ENCODE results near the gene MISP.
A peak's percentile ranks its signal among the peaks of the same experiment; 100 is the strongest.
"Not testable (repeated sequence)": the region's sequence is repeated elsewhere in the genome, so short reads cannot be mapped to it uniquely, and the experiment has no call there.

The MISP gene, protein sequence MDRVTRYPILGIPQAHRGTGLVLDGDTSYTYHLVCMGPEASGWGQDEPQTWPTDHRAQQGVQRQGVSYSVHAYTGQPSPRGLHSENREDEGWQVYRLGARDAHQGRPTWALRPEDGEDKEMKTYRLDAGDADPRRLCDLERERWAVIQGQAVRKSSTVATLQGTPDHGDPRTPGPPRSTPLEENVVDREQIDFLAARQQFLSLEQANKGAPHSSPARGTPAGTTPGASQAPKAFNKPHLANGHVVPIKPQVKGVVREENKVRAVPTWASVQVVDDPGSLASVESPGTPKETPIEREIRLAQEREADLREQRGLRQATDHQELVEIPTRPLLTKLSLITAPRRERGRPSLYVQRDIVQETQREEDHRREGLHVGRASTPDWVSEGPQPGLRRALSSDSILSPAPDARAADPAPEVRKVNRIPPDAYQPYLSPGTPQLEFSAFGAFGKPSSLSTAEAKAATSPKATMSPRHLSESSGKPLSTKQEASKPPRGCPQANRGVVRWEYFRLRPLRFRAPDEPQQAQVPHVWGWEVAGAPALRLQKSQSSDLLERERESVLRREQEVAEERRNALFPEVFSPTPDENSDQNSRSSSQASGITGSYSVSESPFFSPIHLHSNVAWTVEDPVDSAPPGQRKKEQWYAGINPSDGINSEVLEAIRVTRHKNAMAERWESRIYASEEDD

DNA sequence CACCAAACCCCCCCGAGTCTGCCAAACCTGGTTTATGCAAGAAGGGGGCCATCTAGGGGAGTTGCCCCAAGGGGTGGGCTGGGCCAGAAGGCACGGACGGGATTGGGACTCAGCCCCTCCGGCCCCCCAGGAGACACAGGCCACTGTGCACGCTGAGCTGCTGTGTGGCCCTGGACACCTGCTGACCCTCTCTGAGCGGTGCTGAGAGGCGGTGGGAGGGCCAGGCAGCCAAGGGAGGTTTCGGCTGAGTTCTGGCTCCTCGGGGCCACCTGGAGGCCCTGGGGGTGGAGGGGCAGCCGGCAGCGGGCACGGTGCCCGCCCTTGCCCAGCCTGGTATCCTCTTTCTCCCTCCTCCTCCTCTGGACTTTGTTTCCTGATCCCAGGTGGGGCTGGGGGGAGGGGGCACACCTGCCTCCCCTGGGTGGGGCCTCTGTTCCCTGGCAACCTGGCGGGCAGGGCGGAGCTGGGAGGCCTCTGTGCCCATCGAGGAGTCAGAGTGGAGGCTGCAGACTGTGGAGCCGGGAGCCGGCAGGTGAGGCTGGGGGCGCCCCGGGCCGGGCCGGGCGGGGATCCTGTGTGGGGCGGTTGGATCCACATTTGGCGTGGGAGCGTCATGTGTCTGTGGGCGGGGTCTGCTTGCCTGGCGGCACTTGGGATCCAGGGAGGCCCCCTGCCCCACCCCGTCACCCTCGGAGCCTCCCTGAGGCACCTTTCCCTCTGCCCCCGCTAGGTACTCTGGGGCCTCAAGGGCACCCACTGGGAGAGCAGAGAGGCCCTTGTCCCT lies at the start of gene MISP:
Gene MISP, plus strand, starts transcription at position 473 of the 784 bp plus-strand sequence. CDS start 5,835 bp downstream, outside the sequence.
- no peak for DNase-seq
- TF ChIP-seq POLR2A (IDR thresholded peaks at IDR 0.05; ENCODE audit: low read length): no peak
- TF ChIP-seq GATA1 (IDR thresholded peaks at IDR 0.05; ENCODE audit: low read depth, low read length): no peak

DNA sequence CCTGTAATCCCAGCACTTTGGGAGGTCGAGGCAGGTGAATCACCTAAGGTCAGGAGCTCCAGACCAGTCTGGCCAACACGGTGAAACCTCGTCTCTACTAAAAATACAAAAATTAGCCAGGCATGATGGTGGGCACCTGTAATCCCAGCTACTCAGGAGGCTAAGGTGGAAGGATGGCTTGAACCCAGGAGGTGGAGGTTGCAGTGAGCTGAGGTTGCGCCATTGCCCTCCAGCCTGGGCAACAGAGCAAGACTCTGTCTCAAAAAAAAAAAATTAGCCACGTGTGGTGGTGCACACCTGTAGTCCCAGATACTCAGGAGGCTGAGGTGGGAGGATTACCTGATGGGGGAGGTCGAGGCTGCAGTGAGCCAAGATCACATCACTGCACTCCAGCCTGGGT lies 48.1 kb upstream of the MISP start:
- DNase-seq: not testable (repeated sequence)

DNA sequence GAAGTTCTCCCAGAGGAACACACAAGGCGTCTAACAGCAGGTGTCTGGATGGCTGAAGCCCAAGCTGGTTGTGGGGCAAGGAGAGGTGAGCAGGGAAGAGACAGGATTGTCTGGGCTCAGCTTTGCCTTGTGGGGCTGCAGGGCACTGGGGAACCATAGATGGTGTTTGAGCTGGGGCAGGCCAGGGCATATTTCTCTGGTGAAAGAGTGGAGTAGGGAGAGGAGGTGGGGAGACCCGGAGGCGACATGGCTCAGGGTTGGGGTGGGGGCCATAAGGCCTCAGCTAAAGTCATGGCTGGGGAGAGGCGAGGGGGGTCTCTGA lies 47.6 kb upstream of the MISP start:
- DNase-seq: no peak
- TF ChIP-seq POLR2A (IDR thresholded peaks at IDR 0.05; ENCODE audit: low read length): no peak
- TF ChIP-seq GATA1 (IDR thresholded peaks at IDR 0.05; ENCODE audit: low read depth, low read length): no peak

DNA sequence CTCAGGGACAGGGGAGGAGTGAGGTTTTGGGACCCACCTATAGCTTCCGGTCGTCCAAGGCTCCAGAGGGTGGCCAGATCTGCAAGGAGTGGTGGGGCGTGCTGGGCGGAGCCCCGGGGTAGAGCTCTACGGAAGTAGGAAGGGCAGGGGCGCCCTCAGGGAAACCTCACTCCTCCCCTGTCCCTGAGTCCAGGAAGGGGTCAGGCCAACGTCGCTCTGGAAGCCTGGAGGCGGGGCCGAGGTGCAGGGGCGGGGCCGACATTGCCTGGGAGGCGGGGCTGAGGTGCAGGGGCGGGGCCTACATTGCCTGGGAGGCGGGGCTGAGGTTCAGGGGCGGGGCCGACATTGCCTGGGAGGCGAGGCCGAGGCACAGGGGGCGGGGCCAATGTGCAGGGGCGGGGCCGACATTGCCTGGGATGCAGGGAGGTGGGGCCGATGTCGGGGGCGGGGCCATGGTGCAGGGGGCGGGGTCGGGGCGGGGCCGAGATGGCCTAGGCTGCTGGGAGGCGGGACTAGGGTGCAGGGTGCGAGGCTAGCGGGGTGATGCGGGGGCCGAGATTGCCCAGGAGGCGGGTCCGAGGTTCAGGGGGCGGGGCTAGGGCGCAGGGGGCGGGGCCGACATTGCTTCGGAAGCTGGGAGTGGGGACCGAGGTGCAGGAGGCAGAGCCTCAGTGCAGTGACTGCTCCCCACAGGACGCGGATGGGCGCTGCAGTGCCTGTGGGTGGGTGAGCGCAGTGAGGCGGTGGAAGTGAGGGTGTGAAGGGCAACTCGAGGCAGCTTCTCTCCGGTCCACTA lies 47.1 kb upstream of the MISP start:
- DNase-seq: peak; percentile 84 to 87

GRCh38 chr19:704447-704741 lies 46.5 kb upstream of the MISP start:
- no peak for DNase-seq
- no peak for TF ChIP-seq POLR2A (IDR thresholded peaks at IDR 0.05; ENCODE audit: low read length)
- TF ChIP-seq GATA1 (IDR thresholded peaks at IDR 0.05; ENCODE audit: low read depth, low read length): no peak

More for the DNA sequence above, 47.1 kb upstream of the MISP start:
- TF ChIP-seq GATA1 (IDR thresholded peaks at IDR 0.05; ENCODE audit: low read depth, low read length) (no peak), POLR2A (IDR thresholded peaks at IDR 0.05; ENCODE audit: low read length) (no peak)

GRCh38 chr19:708154-709143 lies 42.5 kb upstream of the MISP start, which contains the start of gene PALM:
TSS of gene PALM (plus strand) at chr19:708935. CDS start at chr19:709147, 212 bp downstream.
- DNase-seq: no peak
- TF ChIP-seq GATA1 (IDR thresholded peaks at IDR 0.05; ENCODE audit: low read depth, low read length): no peak
- no peak for TF ChIP-seq POLR2A (IDR thresholded peaks at IDR 0.05; ENCODE audit: low read length)

DNA sequence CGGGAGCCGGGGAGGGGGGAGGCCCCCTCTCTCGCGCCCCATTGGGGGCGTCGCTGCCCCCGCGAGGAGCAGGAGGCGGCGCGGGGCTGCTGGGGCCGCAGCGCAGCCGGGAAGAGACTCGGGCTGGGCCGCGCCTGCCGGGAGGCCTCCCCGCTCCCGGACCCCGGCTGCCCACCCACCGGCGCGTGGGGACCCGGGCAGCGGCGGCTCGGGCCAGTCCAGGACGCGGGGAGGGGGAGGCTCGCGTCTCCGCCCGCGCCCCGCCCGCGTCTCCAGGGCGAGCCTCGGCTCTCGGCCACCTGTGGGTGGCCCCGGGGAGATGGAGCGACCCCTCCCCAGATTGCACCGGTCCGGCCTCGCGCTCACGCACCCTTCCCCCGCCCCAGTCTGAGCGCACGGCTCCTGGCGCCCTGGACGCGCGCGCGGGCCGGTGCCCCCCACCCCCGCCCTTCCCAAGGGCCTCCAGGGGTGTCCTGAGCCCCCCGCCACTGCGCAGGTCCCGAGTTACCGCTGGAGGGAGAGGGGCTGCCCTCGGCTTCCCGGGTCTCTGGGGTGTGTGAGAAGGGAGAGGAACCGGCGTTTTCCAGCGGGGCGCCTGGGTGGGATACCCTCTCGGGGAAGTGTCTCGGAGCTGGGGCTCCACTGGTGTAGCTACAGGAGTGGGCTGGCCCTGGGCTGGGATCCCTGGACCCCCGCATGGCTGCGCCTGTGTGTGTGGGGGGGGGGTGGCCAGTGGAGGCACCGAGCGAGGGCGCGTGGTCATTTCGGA lies 41.5 kb upstream of the MISP start:
- DNase-seq: no peak
- TF ChIP-seq POLR2A (IDR thresholded peaks at IDR 0.05; ENCODE audit: low read length) (no peak), GATA1 (IDR thresholded peaks at IDR 0.05; ENCODE audit: low read depth, low read length) (no peak)

DNA sequence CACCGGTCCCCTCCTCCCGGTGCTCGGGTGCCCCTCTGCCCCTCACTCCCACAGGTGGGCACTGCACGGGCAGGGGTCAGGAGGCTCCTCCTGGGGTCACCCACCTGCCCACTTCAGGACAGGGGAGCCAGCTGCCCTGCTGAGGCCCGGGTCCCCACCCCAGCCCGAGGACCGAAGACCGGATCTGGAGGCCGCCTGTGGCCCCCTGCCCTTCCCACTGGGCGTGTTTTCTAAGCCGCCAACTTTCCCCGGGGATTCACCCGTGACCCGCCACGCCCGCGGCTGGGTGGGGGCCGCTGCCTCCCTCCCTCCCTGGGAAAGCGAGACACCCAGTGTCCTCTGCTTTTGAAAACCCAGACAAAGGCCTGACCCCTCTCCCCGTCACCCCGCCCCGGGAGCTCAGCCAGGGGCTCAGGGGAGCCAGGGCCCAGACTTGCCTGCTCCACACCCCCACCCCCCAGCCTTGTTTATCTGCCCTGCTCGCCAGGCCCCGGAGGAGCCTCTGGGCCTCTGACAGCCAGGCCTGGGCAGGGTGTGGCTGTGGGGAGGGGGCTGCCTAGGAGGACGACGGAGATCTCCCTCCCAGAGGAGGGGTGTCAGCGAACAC lies 40.8 kb upstream of the MISP start:
- no peak for TF ChIP-seq GATA1 (IDR thresholded peaks at IDR 0.05; ENCODE audit: low read depth, low read length)
- TF ChIP-seq POLR2A (IDR thresholded peaks at IDR 0.05; ENCODE audit: low read length): no peak
- no peak for DNase-seq

DNA sequence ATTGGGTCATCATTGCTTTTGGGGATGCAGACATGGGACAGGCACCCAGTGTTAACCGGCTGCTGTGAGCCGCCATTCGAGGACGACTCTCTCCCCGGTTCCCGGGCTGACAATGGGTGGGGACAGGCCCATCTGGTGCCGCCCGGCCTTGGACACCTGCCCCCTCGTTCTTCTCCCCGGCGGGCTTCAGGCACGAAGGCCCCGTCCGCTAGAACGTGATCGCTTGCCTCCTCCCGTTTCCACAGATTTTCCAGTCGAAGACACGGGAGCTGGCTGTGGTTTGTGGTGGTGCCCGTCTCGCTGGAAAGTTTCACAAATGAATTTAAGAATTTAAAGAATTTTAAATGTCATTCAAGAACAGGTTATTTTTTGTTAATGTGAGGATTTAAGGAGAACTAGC lies 40.1 kb upstream of the MISP start:
- TF ChIP-seq POLR2A (IDR thresholded peaks at IDR 0.05; ENCODE audit: low read length) (no peak), GATA1 (IDR thresholded peaks at IDR 0.05; ENCODE audit: low read depth, low read length) (no peak)
- no peak for DNase-seq

- TF ChIP-seq POLR2A (IDR thresholded peaks at IDR 0.05; ENCODE audit: low read length): no peak
- TF ChIP-seq GATA1 (IDR thresholded peaks at IDR 0.05; ENCODE audit: low read depth, low read length): no peak
- DNase-seq: no peak
These were observed 39.7 kb upstream of the MISP start for GRCh38 chr19:711254-711653.

DNA sequence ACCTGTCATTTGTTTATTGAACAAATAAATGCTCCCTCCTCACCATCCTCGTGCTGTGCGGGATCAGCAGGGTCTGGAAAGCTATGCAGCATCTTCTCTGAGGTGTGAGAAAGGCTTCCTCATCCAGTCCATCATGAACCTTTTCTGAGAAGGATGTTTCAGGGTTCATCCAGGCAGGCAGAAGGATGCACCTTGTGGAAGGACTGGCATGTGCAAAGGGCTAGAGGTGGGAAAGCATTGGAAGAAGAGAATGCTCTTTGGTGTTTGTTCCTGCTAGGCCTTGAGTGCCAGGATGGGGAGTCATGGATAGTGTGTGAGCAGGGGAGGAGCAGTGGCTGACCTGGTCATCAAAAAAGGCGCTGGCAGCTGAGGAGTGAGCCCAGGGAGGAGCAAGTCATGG lies 35.6 kb upstream of the MISP start:
- TF ChIP-seq GATA1 (IDR thresholded peaks at IDR 0.05; ENCODE audit: low read depth, low read length): no peak
- no peak for TF ChIP-seq POLR2A (IDR thresholded peaks at IDR 0.05; ENCODE audit: low read length)
- no peak for DNase-seq

Measured in erythroblast (primary cell).